Vagina (tissue), 2 donors: ENCODE measurements around the gene TTLL5.

Experiments used
- CTCF ChIP-seq, 3 experiments: fragments of 450-650 bp in 2 of 3; fragments of 200-600 bp in 1 of 3; sonication (generic) in 1 of 3; IDR thresholded peaks; one replicate each; pipeline ENCODE4 v1.5.1; 2017 to 2019; ENCODE audit warnings: antibody characterized with exemption in 3 of 3, mild to moderate bottlenecking in 2 of 3, moderate library complexity in 2 of 3
- POLR2A ChIP-seq, 2 donors: fragments of 450-650 bp; IDR thresholded peaks; one replicate each; pipeline ENCODE4 v1.6.1; 2017; ENCODE audit warnings: antibody characterized with exemption in 2 of 2, mild to moderate bottlenecking in 2 of 2, moderate library complexity in 2 of 2
- POLR2AphosphoS5 ChIP-seq, 2 donors: sonication (generic); formaldehyde crosslinking; IDR thresholded peaks; one replicate each; pipeline ENCODE4 v1.9.0; 2017; ENCODE audit warnings: antibody characterized with exemption in 2 of 2, mild to moderate bottlenecking in 2 of 2, low read depth in 1 of 2; ENCODE audit not compliant: insufficient read depth in 1 of 2

- no peak for TF ChIP-seq CTCF (IDR thresholded peaks at IDR 0.05)
- TF ChIP-seq POLR2AphosphoS5 (IDR thresholded peaks at IDR 0.05; ENCODE audit: insufficient read depth in 1 of 2, low read depth in 1 of 2) = no peak
- no peak for TF ChIP-seq POLR2A (IDR thresholded peaks at IDR 0.05)
Observed at GRCh38 chr14:75928690-75929181, 267.7 kb downstream of the TTLL5 start.
